IMR-90 (cell line): ENCODE data around the gene PKDCC.

Experiments
- BHLHE40 ChIP-seq: fragments of 150-350 bp; IDR thresholded peaks from 2 replicates; pipeline ENCODE4 v1.6.1; 2016; ENCODE audit warnings: mild to moderate bottlenecking, low read depth, low read length
- CHD1 ChIP-seq: IDR thresholded peaks from 2 replicates; pipeline ENCODE4 v1.6.1; 2012; ENCODE audit warnings: low read depth, low read length, improper control_type of control experiment
- CTCF ChIP-seq: conservative IDR thresholded peaks from 2 replicates; pipeline ENCODE4 v1.5.1; 2012; ENCODE audit warnings: mild to moderate bottlenecking, low read depth, low read length, improper control_type of control experiment
- ELK1 ChIP-seq: fragments of 150-350 bp; IDR thresholded peaks from 2 replicates; pipeline ENCODE4 v1.6.1; 2016; ENCODE audit warnings: low read depth, mild to moderate bottlenecking, low read length, moderate library complexity, borderline replicate concordance
- FOS ChIP-seq: fragments of 150-350 bp; IDR thresholded peaks from 2 replicates; pipeline ENCODE4 v1.6.1; 2016; ENCODE audit warnings: low read depth, low read length
- MAFK ChIP-seq: IDR thresholded peaks from 2 replicates; pipeline ENCODE4 v1.6.1; 2012; ENCODE audit warnings: low read depth, low read length, improper control_type of control experiment
- MAZ ChIP-seq: IDR thresholded peaks from 2 replicates; pipeline ENCODE4 v1.6.1; 2012; ENCODE audit warnings: low read depth, mild to moderate bottlenecking, low read length, improper control_type of control experiment, moderate library complexity, borderline replicate concordance
- MXI1 ChIP-seq: IDR thresholded peaks from 2 replicates; pipeline ENCODE4 v1.6.1; 2012; ENCODE audit warnings: low read depth, mild to moderate bottlenecking, low read length, moderate library complexity, borderline replicate concordance
- POLR2A ChIP-seq: IDR thresholded peaks from 2 replicates; pipeline ENCODE4 v1.6.1; 2012; ENCODE audit warnings: mild to moderate bottlenecking, low read depth, low read length
- RAD21 ChIP-seq: IDR thresholded peaks from 2 replicates; pipeline ENCODE4 v1.6.1; 2012; ENCODE audit warnings: low read length, improper control_type of control experiment
- RCOR1 ChIP-seq: IDR thresholded peaks from 2 replicates; pipeline ENCODE4 v1.6.1; 2012; ENCODE audit warnings: mild to moderate bottlenecking, low read length, improper control_type of control experiment; ENCODE audit not compliant: insufficient replicate concordance
- SMC3 ChIP-seq: fragments of 150-350 bp; IDR thresholded peaks from 2 replicates; pipeline ENCODE4 v1.6.1; 2016; ENCODE audit warnings: low read depth, mild to moderate bottlenecking, antibody characterized with exemption, low read length, moderate library complexity
- USF2 ChIP-seq: fragments of 150-350 bp; IDR thresholded peaks from 2 replicates; pipeline ENCODE4 v1.6.1; 2017; ENCODE audit warnings: mild to moderate bottlenecking, antibody characterized with exemption, low read length, low read depth

- TF ChIP-seq CTCF (no peak), ELK1 (no peak), CHD1 (no peak), MAFK (no peak), RAD21 (no peak), POLR2A (no peak), USF2 (no peak), MXI1 (no peak), SMC3 (no peak), FOS (no peak), RCOR1 (no peak), BHLHE40 (no peak), MAZ (no peak)
Measured at GRCh38 chr2:42061839-42062238, 14.0 kb downstream of the PKDCC start.
